Testis (tissue), 3 donors: ENCODE data around the gene SH3BP4. TPM values are rescaled to one million over a fixed set of nuclear protein-coding genes. Genes with fewer than 3 reads are reported as not detected.

Experiments
- DNase-seq: peaks from one replicate; pipeline ENCODE4 v3.0.0-alpha.2; 2019
- H3K27ac ChIP-seq, 2 donors: fragments of 200-600 bp; sonication (generic); one replicate each; pipeline ENCODE4 v1.5.1; 2019
- H3K27me3 ChIP-seq: fragments of 200-600 bp; sonication (generic); one replicate; pipeline ENCODE4 v1.5.1; 2019
- H3K36me3 ChIP-seq: fragments of 200-600 bp; sonication (generic); one replicate; pipeline ENCODE4 v1.5.1; 2017; ENCODE audit warnings: low read depth; ENCODE audit errors: missing control alignments
- H3K4me1 ChIP-seq: fragments of 200-600 bp; sonication (generic); one replicate; pipeline ENCODE4 v1.5.1; 2019
- H3K4me3 ChIP-seq, 2 donors: fragments of 200-600 bp; sonication (generic); one replicate each; pipeline ENCODE4 v1.5.1; 2017 to 2019
- H3K9me3 ChIP-seq: fragments of 200-600 bp; sonication (generic); one replicate; pipeline ENCODE4 v1.5.1; 2017
- CTCF ChIP-seq, 3 experiments: fragments of 450-650 bp in 2 of 3; fragments of 200-600 bp in 1 of 3; sonication (generic) in 1 of 3; IDR thresholded peaks; one replicate each; pipeline ENCODE4 v1.5.1; 2016 to 2019; ENCODE audit warnings: antibody characterized with exemption in 3 of 3, mild to moderate bottlenecking in 2 of 3, moderate library complexity in 1 of 3
- POLR2A ChIP-seq: fragments of 450-650 bp; IDR thresholded peaks from one replicate; pipeline ENCODE4 v1.6.1; 2017; ENCODE audit warnings: antibody characterized with exemption, mild to moderate bottlenecking, moderate library complexity
- WGBS, 2 donors: methylation state at CpG; one replicate each; pipeline ENCODE4 v1.1.5; 2018; 5-methylcytosine and 5-hydroxymethylcytosine counted together
- intact Hi-C: fragments of 100-400 bp; cut with DNase I; formaldehyde crosslinking; loops from one replicate; pipeline ENCODE4 v1.15.1; 2023; ENCODE audit warnings: low total_unique reads
- polyA plus RNA-seq: library from polyadenylated mRNA; stranded (reverse); fragments of 350-450 nt; fragmentation: Illumina TruSeq; extraction: RNeasy Lipid Tissue Mini Kit (QIAGEN cat#74804); gene quantifications from one replicate; pipeline ENCODE4 v1.2.3, GENCODE V29; 2014; ENCODE audit warnings: low read depth, low replicate concordance; ENCODE audit not compliant: insufficient read depth
- total RNA-seq, 2 donors: library from RNA; depleted of rRNA; stranded (reverse); fragments of >200 nt; gene quantifications; one replicate each; pipeline ENCODE4 v1.2.3, GENCODE V29; 2016

SH3BP4 gene
- total and polyA plus RNA-seq, 3 donors from 2014 or later = 33.3 to 88.5 (median 64.4) TPM

- Histone ChIP-seq H3K9me3 (no peaks in the 10 kb centered on the region), H3K27me3 (no peaks in the 10 kb centered on the region), H3K27ac (peak overlapping the region; percentile 3 to 51), H3K4me1 (peaks cover 76% of the 10 kb centered on the region), H3K36me3 (no peaks in the 10 kb centered on the region), H3K4me3 (no peak overlapping the region)
- TF ChIP-seq CTCF (IDR thresholded peaks at IDR 0.05) = no peak
- no peak for TF ChIP-seq POLR2A
- WGBS, 2 donors = 65 to 67% methylated on average over 15 to 20 of the region's 20 CpGs
- no peak for DNase-seq
- intact Hi-C loops = no loop called here
Observed at GRCh38 chr2:235000426-235001236, 48.8 kb downstream of the SH3BP4 start.

- intact Hi-C loops = no loop called here
- H3K4me3 ChIP-seq = no peak overlapping the region
- H3K9me3 ChIP-seq = no peaks in the 10 kb centered on the region
- peak; percentile 73 for DNase-seq
- 67 to 76% methylated on average over 25 of the region's 25 CpGs for WGBS, 2 donors
- no peaks in the 10 kb centered on the region for H3K27me3 ChIP-seq
- H3K36me3 ChIP-seq = no peaks in the 10 kb centered on the region
- TF ChIP-seq POLR2A (no peak), CTCF (IDR thresholded peaks at IDR 0.05) (no peak)
- peak overlapping the region; percentile 3 to 51 for H3K27ac ChIP-seq
- H3K4me1 ChIP-seq = peaks cover 76% of the 10 kb centered on the region
Observed at GRCh38 chr2:235001237-235002133, 49.7 kb downstream of the SH3BP4 start.

- H3K4me1 ChIP-seq = peaks cover 76% of the 10 kb centered on the region
- DNase-seq = peak; percentile 54
Observed at GRCh38 chr2:235002198-235003095, 50.6 kb downstream of the SH3BP4 start.

More at GRCh38 chr2:235002198-235003095, 50.6 kb downstream of the SH3BP4 start:
- Histone ChIP-seq H3K27ac (peak overlapping the region; percentile 56 to 68), H3K36me3 (no peaks in the 10 kb centered on the region), H3K9me3 (no peaks in the 10 kb centered on the region), H3K27me3 (no peaks in the 10 kb centered on the region), H3K4me3 (no peak overlapping the region)
- TF ChIP-seq CTCF (IDR thresholded peaks at IDR 0.05) (no peak), POLR2A (no peak)
- 68 to 78% methylated on average over 15 to 16 of the region's 16 CpGs for WGBS, 2 donors
- intact Hi-C loops = no loop called here
